Hepatocyte (in vitro differentiated cells): ENCODE data around the gene OGG1. TPM values are rescaled to one million over a fixed set of nuclear protein-coding genes. Genes with fewer than 3 reads are reported as not detected.

Experiments
- DNase-seq: peaks from one replicate; pipeline ENCODE4 v3.0.0-alpha.2; 2016; ENCODE audit warnings: low spot score
- H2AFZ ChIP-seq: fragments of 200-600 bp; sonication (generic); 2 replicates; pipeline ENCODE4 v1.6.0; 2016; ENCODE audit warnings: antibody characterized with exemption, mild to moderate bottlenecking
- H3K27ac ChIP-seq: fragments of 200-600 bp; sonication (generic); 2 replicates; pipeline ENCODE4 v1.5.1; 2016; ENCODE audit warnings: mild to moderate bottlenecking
- H3K27me3 ChIP-seq: fragments of 200-600 bp; sonication (generic); 2 replicates; pipeline ENCODE4 v1.6.1; 2016
- H3K36me3 ChIP-seq: fragments of 200-600 bp; sonication (generic); replicated peaks from 2 replicates; pipeline ENCODE4 v1.5.1; 2016; ENCODE audit warnings: low read depth; ENCODE audit not compliant: insufficient read depth
- H3K4me1 ChIP-seq: fragments of 200-600 bp; sonication (generic); 2 replicates; pipeline ENCODE4 v1.5.1; 2016; ENCODE audit warnings: mild to moderate bottlenecking, moderate library complexity; ENCODE audit not compliant: insufficient read depth
- H3K4me2 ChIP-seq: fragments of 200-600 bp; sonication (generic); 2 replicates; pipeline ENCODE4 v1.6.0; 2016
- H3K4me3 ChIP-seq: fragments of 200-600 bp; sonication (generic); 2 replicates; pipeline ENCODE4 v1.5.1; 2016; ENCODE audit warnings: mild to moderate bottlenecking
- H3K79me2 ChIP-seq: fragments of 200-600 bp; sonication (generic); 2 replicates; pipeline ENCODE4 v1.6.0; 2017; ENCODE audit warnings: mild to moderate bottlenecking
- H3K9me2 ChIP-seq: fragments of 200-600 bp; sonication (generic); replicated peaks from 2 replicates; pipeline ENCODE4 v1.6.0; 2017; ENCODE audit warnings: mild to moderate bottlenecking; ENCODE audit not compliant: insufficient read depth
- H3K9me3 ChIP-seq: fragments of 200-600 bp; sonication (generic); 2 replicates; pipeline ENCODE4 v1.5.1; 2016; ENCODE audit warnings: low read depth, mild to moderate bottlenecking
- H4K20me1 ChIP-seq: fragments of 200-600 bp; sonication (generic); 2 replicates; pipeline ENCODE4 v1.6.0; 2016; ENCODE audit warnings: mild to moderate bottlenecking; ENCODE audit not compliant: insufficient read depth, poor library complexity, severe bottlenecking
- EZH2 ChIP-seq: fragments of 200-600 bp; sonication (generic); IDR thresholded peaks from 2 replicates; pipeline ENCODE4 v1.6.1; 2016; ENCODE audit warnings: antibody characterized with exemption, mild to moderate bottlenecking, borderline replicate concordance
- EZH2phosphoT487 ChIP-seq: fragments of 200-600 bp; sonication (generic); IDR thresholded peaks from one replicate; pipeline ENCODE4 v1.6.1; 2018; ENCODE audit warnings: antibody characterized with exemption, mild to moderate bottlenecking, low read depth, moderate library complexity; ENCODE audit not compliant: unreplicated experiment, severe bottlenecking
- WGBS: methylation state at CpG from one replicate; pipeline ENCODE4 v1.1.6; 2016; ENCODE audit warnings: low lambda C conversion rate; ENCODE audit errors: missing lambda C conversion rate; 5-methylcytosine and 5-hydroxymethylcytosine counted together
- polyA plus RNA-seq: library from polyadenylated mRNA; unstranded; fragments of >200 nt; fragmentation: Nextera tagmentation; extraction: Ambion mirVana; gene quantifications from 2 replicates; pipeline ENCODE4 v1.2.1, GENCODE V29; 2016
- total RNA-seq: library from RNA; depleted of rRNA; stranded (reverse); fragments of >200 nt; gene quantifications from 2 replicates; pipeline ENCODE4 v1.2.3, GENCODE V29; 2014
- TF ChIP-seq, protein P1 (sequence below): fragments of 200-600 bp; sonication (generic); IDR thresholded peaks from 2 replicates; pipeline ENCODE4 v1.5.1; 2016; ENCODE audit warnings: antibody characterized with exemption, mild to moderate bottlenecking; ENCODE audit not compliant: poor library complexity

Gene OGG1
- total and polyA plus RNA-seq, 2 experiments from 2014 or later: 34.7 to 43.2 TPM

GRCh38 chr3:9804996-9805395, 55.2 kb downstream of the OGG1 start:
- no peaks in the 10 kb centered on the region for H3K27me3 ChIP-seq
- H3K27ac ChIP-seq: no peak overlapping the region
- H3K9me3 ChIP-seq: no peaks in the 10 kb centered on the region
- 96% methylated on average over 5 of the region's 5 CpGs for WGBS
- H2AFZ ChIP-seq: no peak overlapping the region
- H3K79me2 ChIP-seq: no peaks in the 10 kb centered on the region
- H3K9me2 ChIP-seq: no peaks in the 10 kb centered on the region
- DNase-seq: no peak
- H3K4me2 ChIP-seq: no peak overlapping the region
- peaks cover 6% of the 10 kb centered on the region for H3K36me3 ChIP-seq
- no peak overlapping the region for H3K4me3 ChIP-seq
- H4K20me1 ChIP-seq: no peaks in the 10 kb centered on the region
- peaks cover 7% of the 10 kb centered on the region for H3K4me1 ChIP-seq
- TF ChIP-seq EZH2phosphoT487 (no peak), EZH2 (no peak)
- TF ChIP-seq, protein P1, sequence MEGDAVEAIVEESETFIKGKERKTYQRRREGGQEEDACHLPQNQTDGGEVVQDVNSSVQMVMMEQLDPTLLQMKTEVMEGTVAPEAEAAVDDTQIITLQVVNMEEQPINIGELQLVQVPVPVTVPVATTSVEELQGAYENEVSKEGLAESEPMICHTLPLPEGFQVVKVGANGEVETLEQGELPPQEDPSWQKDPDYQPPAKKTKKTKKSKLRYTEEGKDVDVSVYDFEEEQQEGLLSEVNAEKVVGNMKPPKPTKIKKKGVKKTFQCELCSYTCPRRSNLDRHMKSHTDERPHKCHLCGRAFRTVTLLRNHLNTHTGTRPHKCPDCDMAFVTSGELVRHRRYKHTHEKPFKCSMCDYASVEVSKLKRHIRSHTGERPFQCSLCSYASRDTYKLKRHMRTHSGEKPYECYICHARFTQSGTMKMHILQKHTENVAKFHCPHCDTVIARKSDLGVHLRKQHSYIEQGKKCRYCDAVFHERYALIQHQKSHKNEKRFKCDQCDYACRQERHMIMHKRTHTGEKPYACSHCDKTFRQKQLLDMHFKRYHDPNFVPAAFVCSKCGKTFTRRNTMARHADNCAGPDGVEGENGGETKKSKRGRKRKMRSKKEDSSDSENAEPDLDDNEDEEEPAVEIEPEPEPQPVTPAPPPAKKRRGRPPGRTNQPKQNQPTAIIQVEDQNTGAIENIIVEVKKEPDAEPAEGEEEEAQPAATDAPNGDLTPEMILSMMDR: no peak

GRCh38 chr3:9806137-9806536, 56.4 kb downstream of the OGG1 start:
- WGBS: 98% methylated on average over 12 of the region's 12 CpGs
- H3K4me1 ChIP-seq: peaks cover 14% of the 10 kb centered on the region
- H3K4me2 ChIP-seq: no peak overlapping the region
- no peak for DNase-seq
- H3K79me2 ChIP-seq: no peaks in the 10 kb centered on the region
- no peaks in the 10 kb centered on the region for H4K20me1 ChIP-seq
- no peaks in the 10 kb centered on the region for H3K9me3 ChIP-seq
- H3K4me3 ChIP-seq: no peak overlapping the region
- no peak overlapping the region for H2AFZ ChIP-seq
- no peak overlapping the region for H3K27ac ChIP-seq
- H3K36me3 ChIP-seq: peaks cover 5% of the 10 kb centered on the region
- no peaks in the 10 kb centered on the region for H3K9me2 ChIP-seq
- TF ChIP-seq EZH2phosphoT487: no peak
- no peak for TF ChIP-seq EZH2
- TF ChIP-seq, protein P1: no peak
- H3K27me3 ChIP-seq: no peaks in the 10 kb centered on the region

Other genes with a start within 250 kb of the OGG1 start
- gene LHFPL4, start 196.1 kb upstream of the OGG1 start, total RNA-seq: not detected in 2 replicates
- gene LHFPL4, start 196.1 kb upstream of the OGG1 start, polyA plus RNA-seq: 0.09 and 0.34 TPM in 2 replicates
- 26.9 and 27.1 TPM in 2 replicates for gene MTMR14, start 100.4 kb upstream of the OGG1 start, total RNA-seq
- 34.8 and 40.2 TPM in 2 replicates for gene MTMR14, start 100.4 kb upstream of the OGG1 start, polyA plus RNA-seq
- not detected in 2 replicates for gene CPNE9, start 46.1 kb upstream of the OGG1 start, total RNA-seq
- gene CPNE9, start 46.1 kb upstream of the OGG1 start, polyA plus RNA-seq: not detected in 2 replicates
- gene BRPF1, start 18.2 kb upstream of the OGG1 start, total RNA-seq: 9.6 and 10.7 TPM in 2 replicates
- 9.1 and 9.3 TPM in 2 replicates for gene BRPF1, start 18.2 kb upstream of the OGG1 start, polyA plus RNA-seq
- 9.7 and 11.8 TPM in 2 replicates for gene CAMK1, start 20.0 kb downstream of the OGG1 start, total RNA-seq
- gene CAMK1, start 20.0 kb downstream of the OGG1 start, polyA plus RNA-seq: 12.4 and 16.1 TPM in 2 replicates
- gene TADA3, start 42.5 kb downstream of the OGG1 start, total RNA-seq: 65.5 and 70.4 TPM in 2 replicates
- 55.5 and 61.2 TPM in 2 replicates for gene TADA3, start 42.5 kb downstream of the OGG1 start, polyA plus RNA-seq
- 175 and 182 TPM in 2 replicates for gene ARPC4, start 43.1 kb downstream of the OGG1 start, total RNA-seq
- gene ARPC4, start 43.1 kb downstream of the OGG1 start, polyA plus RNA-seq: 132 and 149 TPM in 2 replicates
- gene TTLL3, start 60.3 kb downstream of the OGG1 start, total RNA-seq: 20.5 and 21.5 TPM in 2 replicates
- 27.4 and 52.2 TPM in 2 replicates for gene TTLL3, start 60.3 kb downstream of the OGG1 start, polyA plus RNA-seq
- gene RPUSD3, start 94.1 kb downstream of the OGG1 start, total RNA-seq: 37.4 and 38.7 TPM in 2 replicates
- 74.7 and 82.3 TPM in 2 replicates for gene RPUSD3, start 94.1 kb downstream of the OGG1 start, polyA plus RNA-seq
- gene CIDEC, start 130.3 kb downstream of the OGG1 start, total RNA-seq: 16.6 and 20.4 TPM in 2 replicates
- 28.7 and 37.3 TPM in 2 replicates for gene CIDEC, start 130.3 kb downstream of the OGG1 start, polyA plus RNA-seq
- gene JAGN1, start 140.7 kb downstream of the OGG1 start, total RNA-seq: 61.4 and 73.8 TPM in 2 replicates
- 70.2 and 83.5 TPM in 2 replicates for gene JAGN1, start 140.7 kb downstream of the OGG1 start, polyA plus RNA-seq
- gene IL17RE, start 152.9 kb downstream of the OGG1 start, total RNA-seq: 9.1 and 10.2 TPM in 2 replicates
- 6.3 and 6.8 TPM in 2 replicates for gene IL17RE, start 152.9 kb downstream of the OGG1 start, polyA plus RNA-seq
- 27.3 and 39.4 TPM in 2 replicates for gene IL17RC, start 167.1 kb downstream of the OGG1 start, total RNA-seq
- gene IL17RC, start 167.1 kb downstream of the OGG1 start, polyA plus RNA-seq: 47.8 and 48.5 TPM in 2 replicates
- 40.5 and 43.9 TPM in 2 replicates for gene CRELD1, start 183.9 kb downstream of the OGG1 start, total RNA-seq
- 82.9 and 83.6 TPM in 2 replicates for gene CRELD1, start 183.9 kb downstream of the OGG1 start, polyA plus RNA-seq
- 1.1 and 2.5 TPM in 2 replicates for gene PRRT3, start 202.5 kb downstream of the OGG1 start, total RNA-seq
- gene PRRT3, start 202.5 kb downstream of the OGG1 start, polyA plus RNA-seq: 2.0 and 4.0 TPM in 2 replicates
- gene EMC3, start 236.9 kb downstream of the OGG1 start, total RNA-seq: 116 and 133 TPM in 2 replicates
- gene EMC3, start 236.9 kb downstream of the OGG1 start, polyA plus RNA-seq: 147 and 151 TPM in 2 replicates